CD1c-positive myeloid dendritic cell (primary cell): ENCODE measurements around the gene STXBP6.

Source experiments
- DNase-seq: peaks from one replicate; pipeline ENCODE4 v3.0.0-alpha.2; 2016; ENCODE audit errors: extremely low spot score

The STXBP6 gene

DNA sequence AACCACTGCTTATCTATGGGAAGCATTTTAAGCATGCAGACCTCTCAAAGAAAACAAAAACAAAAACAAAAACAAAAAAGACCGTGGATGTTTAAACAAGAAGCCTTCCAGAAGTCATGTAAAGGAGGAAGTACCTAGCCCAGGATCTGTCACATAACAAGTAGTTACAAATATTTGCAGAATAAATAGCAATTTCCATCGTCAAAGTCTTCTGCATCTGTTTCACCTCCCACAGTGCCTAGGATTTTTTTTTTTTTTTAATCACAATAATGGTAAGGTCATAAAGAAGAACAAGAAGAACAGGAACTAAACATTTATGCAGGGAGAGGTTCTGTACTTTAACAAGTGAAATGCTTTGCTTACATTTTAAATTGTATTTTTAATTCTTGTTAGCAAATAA lies 2.4 kb upstream of the STXBP6 start:
- DNase-seq: no peak

DNA sequence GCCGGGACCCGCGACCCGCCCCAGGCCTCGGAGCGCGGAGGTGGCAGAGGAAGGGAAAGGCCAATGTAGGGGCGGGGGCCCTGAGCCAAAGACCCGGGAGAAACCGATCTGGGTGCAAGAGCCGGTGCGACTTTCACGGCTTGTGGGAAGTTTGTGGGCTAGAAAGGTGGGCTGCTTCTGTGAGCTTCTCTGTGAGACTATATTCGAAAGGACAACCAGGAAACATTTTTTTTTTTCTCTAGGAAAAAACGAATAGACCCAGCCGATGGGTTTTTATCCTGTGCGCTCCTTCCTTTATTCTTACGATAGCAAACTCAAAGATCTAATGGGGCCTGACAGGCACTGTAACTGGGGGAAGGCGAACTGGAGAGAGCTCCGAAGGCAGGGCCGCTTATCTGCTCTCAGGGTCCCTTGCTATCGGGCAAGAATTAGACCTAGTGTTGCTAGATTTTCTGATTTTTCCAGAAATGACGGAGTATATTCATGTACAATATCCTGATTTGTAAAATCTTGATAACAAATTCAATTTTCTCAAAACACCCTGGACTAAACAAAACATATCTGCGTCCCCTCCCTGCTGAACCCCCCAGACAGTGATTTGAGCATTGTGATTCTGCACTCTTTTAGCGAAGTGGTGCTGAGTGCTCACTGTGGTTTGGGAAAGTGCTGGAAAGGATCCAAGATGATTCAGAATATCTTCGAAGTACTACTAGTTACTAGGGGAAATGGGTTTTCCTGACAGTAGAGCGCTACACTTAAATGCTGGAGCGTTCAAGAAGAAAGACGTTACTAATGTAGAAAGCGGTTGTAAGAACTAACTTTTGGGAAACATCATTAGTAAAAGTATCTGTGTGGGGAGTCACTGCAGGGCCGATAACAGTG lies 563 bp upstream of the STXBP6 start:
- DNase-seq: peak; percentile 56

- no peak for DNase-seq
Observed at GRCh38 chr14:25049093-25049567, 817 bp downstream of the STXBP6 start.

GRCh38 chr14:25048170-25049016 lies 1.6 kb downstream of the STXBP6 start:
- DNase-seq: no peak

DNA sequence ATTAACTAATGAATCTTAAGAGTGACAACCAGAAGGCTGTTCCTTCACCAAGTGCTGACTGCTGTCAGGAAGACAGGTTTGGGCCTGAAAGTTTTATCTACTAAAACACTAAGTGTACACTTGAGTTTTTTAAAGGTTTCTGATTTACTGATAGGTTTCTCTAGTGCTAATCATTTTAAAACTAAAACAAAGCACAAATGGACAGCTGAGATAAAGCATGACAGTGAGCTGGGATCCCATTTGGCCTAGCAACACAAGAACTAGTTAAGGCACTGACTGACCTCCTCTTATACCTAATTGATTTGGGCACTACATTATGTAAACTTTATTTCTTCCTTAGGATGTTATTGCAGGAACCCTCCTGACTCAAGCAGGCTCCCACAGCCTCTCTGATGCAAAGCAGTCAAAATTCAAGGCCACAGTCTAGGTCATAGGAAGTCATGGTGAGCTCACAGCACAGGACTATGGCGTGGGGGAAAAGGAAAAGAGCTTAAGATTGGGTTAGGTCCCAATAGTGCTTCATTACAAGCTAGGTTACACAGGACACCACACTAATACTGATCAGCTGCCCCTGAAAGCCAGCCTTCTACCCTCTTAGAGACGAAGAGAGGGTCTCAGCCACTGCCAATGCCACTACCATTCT lies 3.5 kb downstream of the STXBP6 start:
- DNase-seq: no peak

DNA sequence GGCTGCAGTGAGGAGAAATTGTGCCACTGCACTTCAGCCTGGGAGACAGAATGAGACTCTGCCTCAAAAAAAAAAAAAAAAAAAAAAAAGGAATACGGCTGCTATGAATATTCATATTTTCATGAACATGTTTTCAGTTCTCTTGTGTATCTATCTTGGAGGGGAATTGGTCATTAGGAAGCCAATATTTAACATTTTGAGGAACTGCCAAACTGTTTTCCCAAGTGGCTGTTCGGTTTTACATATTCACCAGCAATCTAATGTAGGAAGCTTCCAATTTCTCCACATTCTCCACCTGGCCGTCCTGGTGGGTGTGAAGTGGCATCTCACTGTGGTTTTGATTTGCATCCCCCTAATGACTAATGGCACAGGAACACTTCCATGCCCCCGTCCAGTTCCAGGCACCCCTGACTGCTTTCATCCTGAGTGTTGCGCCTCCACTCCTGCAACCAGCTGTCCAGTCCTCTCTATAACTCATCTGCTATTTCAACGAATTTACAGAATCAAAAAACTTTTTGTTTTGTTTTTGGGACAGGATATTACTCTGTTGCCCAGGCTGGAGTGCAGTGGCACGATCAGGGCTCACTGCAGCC lies 5.7 kb downstream of the STXBP6 start:
- DNase-seq: no peak

GRCh38 chr14:25042362-25043299 lies 7.3 kb downstream of the STXBP6 start:
- peak; percentile 18 for DNase-seq

- no peak for DNase-seq
Observed at GRCh38 chr14:25041898-25042297, 8.0 kb downstream of the STXBP6 start.

- no peak for DNase-seq
Observed at GRCh38 chr14:25041484-25041883, 8.5 kb downstream of the STXBP6 start.

DNA sequence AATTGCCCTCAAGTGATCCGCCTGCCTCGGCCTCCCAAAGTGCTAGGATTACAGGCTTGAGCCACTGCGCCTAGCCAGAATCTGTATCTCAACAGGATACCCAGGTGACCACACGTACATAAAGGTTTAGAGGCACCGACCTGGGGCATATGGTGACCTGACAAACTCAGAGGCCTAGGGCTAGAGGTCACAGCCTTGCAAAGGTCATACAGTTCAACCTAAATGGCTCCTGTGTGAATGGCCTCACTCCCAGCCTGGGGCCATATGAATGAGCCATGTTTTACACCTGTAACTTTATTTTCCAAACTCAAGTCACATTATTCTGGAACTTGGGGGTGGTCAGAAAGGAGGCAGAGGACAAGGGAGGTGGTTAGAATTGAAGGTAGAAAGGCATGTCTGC lies 10.0 kb downstream of the STXBP6 start:
- no peak for DNase-seq

DNA sequence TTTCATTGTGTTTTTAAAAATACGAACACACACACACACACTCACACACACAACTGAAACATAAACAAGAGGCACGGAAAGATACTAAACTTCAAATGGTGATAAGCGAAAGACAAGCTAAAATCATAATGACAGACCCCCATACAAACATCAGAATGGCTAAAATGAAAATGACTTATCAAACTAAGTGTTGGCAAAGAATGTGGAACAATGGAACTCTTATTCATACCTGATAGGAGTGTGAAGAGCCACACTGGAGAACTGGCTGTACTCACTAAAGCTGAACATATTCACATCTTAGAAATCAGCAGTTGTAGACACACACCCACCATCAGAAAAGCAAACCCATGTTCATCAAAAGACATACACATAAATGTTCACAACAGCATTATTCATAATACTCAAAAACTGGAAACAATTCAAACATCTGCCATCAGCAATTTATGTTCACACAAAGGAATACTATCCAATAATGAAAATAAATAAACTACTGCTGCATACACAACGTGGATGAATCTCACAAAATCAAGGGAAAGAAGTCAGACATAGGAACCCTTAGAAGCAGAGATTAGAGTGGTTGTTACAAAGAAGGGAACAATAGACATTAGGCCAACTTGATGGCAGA lies 11.8 kb downstream of the STXBP6 start:
- DNase-seq: no peak

DNA sequence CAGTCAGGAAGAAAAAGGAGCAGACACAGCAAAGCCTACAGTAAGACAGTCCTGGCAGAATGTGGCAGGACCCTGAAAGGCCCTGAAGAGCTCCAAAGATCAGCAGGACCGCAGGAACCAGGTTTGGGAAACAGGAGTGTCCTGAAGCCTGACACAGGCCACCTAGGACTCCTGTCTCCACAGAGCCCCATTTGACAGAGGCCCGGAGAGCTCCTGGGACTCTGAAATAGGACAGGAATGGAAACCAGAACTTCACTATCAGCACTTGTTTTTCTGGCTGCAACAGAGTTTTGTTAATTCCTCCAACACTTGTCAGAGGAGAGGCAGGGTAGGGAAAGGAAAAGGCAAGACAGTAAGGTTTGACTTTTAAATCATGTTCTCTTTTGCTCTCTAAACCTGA lies 12.9 kb downstream of the STXBP6 start:
- DNase-seq: no peak

DNA sequence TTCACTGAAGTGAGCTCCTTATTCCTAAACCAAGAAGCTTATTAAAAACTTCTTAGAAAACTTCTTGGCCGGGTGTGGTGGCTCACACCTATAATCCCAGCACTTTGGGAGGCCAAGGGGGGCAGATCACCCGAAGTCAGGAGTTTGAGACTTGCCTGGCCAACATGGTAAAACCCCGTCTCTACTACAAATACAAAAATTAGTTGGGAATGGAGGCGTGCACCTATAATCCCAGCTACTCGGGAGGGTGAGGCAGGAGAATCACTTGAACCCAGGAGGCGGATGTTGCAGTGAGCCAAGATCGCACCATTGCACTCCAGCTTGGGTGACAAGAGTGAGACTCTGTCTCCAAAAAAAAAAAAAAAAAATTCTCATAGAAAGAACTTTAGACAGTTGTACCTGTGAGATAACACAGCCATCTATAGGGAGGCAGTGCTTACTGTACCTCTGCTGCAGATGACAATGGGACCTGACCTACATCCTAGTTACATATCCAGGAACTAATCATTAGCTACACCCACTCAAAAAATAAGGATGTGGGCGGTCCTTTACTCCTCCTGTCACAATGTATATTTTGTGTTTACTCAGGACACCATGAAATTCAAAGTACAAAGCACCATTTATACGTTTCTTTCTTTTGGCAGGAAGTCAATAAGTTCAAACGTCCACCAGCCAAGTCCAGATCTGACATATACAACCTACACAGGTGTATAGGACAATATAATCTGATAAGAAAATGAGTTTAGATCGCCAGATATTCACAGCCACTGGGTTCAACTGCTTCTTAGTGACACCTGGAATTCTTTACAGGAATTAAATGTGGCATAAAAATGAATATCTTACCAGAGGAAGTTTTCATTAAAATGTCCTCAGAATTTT lies 14.9 kb downstream of the STXBP6 start:
- DNase-seq: no peak

DNA sequence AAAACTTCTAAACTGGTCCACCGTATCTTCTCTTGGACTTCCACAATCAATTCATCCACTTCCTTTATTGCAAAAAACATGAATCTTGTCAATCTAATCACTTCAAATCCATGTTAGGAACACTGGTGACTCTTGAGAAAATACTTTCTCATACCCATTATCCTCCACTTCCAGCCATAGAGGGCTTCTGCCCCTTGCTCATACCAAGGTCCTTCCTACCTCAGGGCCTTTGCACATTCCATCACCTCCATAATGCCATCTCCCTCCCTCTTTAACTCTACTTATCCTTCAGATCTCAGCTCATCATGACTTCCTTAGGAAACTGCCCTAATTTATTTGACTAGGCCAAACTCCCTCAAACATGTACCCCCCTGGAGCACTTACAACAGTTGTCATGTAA lies 16.6 kb downstream of the STXBP6 start:
- DNase-seq: no peak

GRCh38 chr14:25032092-25032784 lies 17.7 kb downstream of the STXBP6 start:
- no peak for DNase-seq

DNA sequence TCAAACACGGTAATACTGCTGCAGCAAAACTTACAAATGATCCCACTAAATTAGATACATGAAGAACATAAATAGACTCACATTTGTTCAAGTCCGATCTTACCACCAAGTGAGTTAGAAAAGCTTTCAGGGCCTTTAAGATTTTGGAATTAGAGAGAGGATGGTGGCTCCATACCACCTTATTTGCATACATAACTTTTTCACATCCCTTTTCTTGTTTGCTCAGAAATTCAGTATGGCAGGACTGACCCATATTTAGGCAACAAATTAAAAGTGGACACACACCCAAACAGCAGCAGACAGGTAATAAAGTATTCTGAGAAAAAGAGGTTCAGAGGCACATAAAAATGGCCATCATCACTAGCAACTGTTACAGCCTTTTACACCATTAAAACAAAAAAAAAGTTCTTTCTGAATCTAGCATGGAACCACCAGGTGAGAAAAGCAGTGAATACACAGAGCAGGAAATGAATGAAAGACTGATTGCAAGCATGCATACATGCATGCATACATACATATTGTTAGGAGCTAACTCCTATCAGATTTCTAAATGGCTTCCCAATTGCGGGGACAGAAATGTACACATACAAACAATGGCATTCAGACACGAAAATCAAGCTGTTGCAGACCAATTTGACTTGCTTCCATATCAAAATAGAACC lies 23.3 kb downstream of the STXBP6 start:
- DNase-seq: no peak

DNA sequence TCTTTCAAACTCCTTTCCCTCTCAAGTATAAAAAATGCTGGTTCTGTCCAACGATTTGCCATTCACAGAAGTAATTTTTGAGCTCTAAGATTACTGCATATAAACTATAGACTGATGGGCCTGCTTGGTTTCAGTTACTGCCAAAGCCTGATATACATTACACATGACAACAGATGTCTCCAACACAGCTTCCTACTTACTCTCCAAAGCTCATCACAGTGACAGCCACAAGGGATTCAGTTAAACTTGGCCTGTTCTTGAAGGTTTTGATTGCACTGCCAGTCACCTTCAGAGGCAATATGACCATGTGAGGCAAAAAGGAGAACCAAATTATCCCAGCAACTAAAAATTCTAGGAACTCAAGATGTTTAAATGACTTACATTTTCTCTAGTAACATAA lies 30.1 kb downstream of the STXBP6 start:
- no peak for DNase-seq

DNA sequence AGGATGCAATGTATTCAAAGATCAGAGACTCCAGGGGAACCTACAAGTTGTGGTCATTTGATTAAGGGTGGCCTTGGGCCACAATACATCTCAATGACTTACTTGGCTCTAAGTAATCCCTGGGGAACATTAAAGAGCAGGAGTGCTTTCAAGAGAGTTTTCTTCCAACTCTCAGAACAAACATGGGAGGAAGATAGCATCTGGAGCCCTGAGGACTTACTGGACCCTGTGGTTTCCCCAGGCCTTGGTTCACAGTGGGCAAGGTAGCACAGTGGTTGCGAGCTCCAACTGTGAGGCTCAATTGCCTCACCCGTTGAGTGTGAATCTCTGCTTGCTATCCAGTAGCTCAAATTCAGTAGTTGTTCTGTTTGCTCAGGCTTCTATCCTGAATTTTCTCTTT lies 32.4 kb downstream of the STXBP6 start:
- no peak for DNase-seq
